LNCaP clone FGC (cell line): Measurements from ENCODE around the gene OST4.

Experiments
- DNase-seq: peaks from one replicate; pipeline ENCODE4 v3.0.0-alpha.2; 2011; ENCODE audit warnings: low read depth
- H3K4me3 ChIP-seq: 2 replicates; pipeline ENCODE4 v1.5.1; 2011; ENCODE audit warnings: mild to moderate bottlenecking, low read depth, low read length, control low read depth
- TF ChIP-seq, protein P1 (sequence below): IDR thresholded peaks from 2 replicates; pipeline ENCODE4 v1.5.1; 2012; ENCODE audit warnings: mild to moderate bottlenecking; ENCODE audit not compliant: control insufficient read depth, insufficient read depth; ENCODE audit errors: extremely low read depth

The OST4 gene

GRCh38 chr2:27091746-27092695, 20.6 kb upstream of the OST4 start:
- no peak for DNase-seq
- H3K4me3 ChIP-seq, result no peak overlapping the region
- TF ChIP-seq, protein P1, sequence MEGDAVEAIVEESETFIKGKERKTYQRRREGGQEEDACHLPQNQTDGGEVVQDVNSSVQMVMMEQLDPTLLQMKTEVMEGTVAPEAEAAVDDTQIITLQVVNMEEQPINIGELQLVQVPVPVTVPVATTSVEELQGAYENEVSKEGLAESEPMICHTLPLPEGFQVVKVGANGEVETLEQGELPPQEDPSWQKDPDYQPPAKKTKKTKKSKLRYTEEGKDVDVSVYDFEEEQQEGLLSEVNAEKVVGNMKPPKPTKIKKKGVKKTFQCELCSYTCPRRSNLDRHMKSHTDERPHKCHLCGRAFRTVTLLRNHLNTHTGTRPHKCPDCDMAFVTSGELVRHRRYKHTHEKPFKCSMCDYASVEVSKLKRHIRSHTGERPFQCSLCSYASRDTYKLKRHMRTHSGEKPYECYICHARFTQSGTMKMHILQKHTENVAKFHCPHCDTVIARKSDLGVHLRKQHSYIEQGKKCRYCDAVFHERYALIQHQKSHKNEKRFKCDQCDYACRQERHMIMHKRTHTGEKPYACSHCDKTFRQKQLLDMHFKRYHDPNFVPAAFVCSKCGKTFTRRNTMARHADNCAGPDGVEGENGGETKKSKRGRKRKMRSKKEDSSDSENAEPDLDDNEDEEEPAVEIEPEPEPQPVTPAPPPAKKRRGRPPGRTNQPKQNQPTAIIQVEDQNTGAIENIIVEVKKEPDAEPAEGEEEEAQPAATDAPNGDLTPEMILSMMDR, result no peak

- no peak overlapping the region for H3K4me3 ChIP-seq
- no peak for DNase-seq
- TF ChIP-seq, protein P1, result no peak
These were observed 17.9 kb upstream of the OST4 start for GRCh38 chr2:27089111-27089954.

DNA sequence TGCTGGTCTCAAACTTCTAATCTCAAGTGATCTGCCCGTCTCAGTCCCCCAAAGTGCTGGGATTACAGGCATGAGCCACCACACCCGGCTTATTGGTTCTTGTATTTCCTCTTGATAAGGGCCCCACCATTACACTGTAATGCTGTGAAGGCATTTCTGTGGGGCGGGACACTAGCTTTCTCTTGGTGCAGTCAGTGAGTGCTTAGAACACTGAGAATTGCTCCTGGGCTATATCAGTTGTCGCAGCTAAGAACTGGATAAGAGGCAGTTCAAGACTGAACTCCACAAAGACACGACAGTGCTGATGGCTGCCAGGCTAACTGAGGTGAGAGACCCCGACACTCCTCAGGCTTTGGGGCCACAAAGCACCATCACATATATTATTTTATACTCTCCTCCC, 17.2 kb upstream of the OST4 start:
- no peak for DNase-seq
- H3K4me3 ChIP-seq, result no peak overlapping the region
- TF ChIP-seq, protein P1, result no peak

- no peak overlapping the region for H3K4me3 ChIP-seq
- no peak for DNase-seq
- TF ChIP-seq, protein P1, result no peak
These were observed 16.5 kb upstream of the OST4 start for GRCh38 chr2:27087823-27088410.

DNA sequence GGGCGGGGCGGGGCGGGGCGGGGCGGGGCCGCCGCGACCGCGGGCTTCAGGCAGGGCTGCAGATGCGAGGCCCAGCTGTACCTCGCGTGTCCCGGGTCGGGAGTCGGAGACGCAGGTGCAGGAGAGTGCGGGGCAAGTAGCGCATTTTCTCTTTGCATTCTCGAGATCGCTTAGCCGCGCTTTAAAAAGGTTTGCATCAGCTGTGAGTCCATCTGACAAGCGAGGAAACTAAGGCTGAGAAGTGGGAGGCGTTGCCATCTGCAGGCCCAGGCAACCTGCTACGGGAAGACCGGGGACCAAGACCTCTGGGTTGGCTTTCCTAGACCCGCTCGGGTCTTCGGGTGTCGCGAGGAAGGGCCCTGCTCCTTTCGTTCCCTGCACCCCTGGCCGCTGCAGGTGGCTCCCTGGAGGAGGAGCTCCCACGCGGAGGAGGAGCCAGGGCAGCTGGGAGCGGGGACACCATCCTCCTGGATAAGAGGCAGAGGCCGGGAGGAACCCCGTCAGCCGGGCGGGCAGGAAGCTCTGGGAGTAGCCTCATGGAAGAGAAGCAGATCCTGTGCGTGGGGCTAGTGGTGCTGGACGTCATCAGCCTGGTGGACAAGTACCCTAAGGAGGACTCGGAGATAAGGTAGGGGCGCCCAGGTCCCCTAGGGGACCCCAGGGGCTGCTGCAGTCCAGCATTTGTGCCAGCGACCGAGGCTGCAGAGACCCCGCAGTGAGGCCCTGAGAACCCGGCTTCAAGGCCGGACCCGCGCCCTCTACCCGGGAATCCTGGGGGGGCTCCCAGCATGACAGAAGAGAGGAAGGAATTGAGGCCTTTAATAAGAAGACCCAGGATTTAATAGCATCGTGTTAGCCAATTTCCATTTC, 15.5 kb upstream of the OST4 start, which contains the start of gene KHK:
TSS of gene KHK (plus strand) at position 49 of the 870 bp plus-strand sequence. CDS start at position 537, 488 bp downstream.
- no peak for DNase-seq
- peak within 1 kb of the TSS; percentile 61 for H3K4me3 ChIP-seq
- TF ChIP-seq, protein P1, result no peak
